Ectodermal cell (in vitro differentiated cells): ENCODE measurements around the gene GSDMA.

Source experiments
- H3K27ac ChIP-seq: 2 replicates; pipeline ENCODE4 v1.7.0; 2013; ENCODE audit warnings: mild to moderate bottlenecking, low read depth, low read length; ENCODE audit not compliant: insufficient read depth, poor library complexity, severe bottlenecking
- H3K27me3 ChIP-seq: 2 replicates; pipeline ENCODE4 v1.7.0; 2013; ENCODE audit warnings: mild to moderate bottlenecking, low read length; ENCODE audit not compliant: insufficient read depth, control insufficient read depth, poor library complexity, severe bottlenecking
- H3K36me3 ChIP-seq: one replicate; pipeline ENCODE4 v1.7.0; 2013; ENCODE audit warnings: low read length; ENCODE audit not compliant: control insufficient read depth, insufficient read depth
- H3K4me1 ChIP-seq: one replicate; pipeline ENCODE4 v1.7.0; 2013; ENCODE audit warnings: low read length; ENCODE audit not compliant: control insufficient read depth, insufficient read depth
- H3K4me3 ChIP-seq: 2 replicates; pipeline ENCODE4 v1.7.0; 2013; ENCODE audit warnings: low read depth, low read length, control low read depth; ENCODE audit not compliant: insufficient read depth
- H3K9me3 ChIP-seq: 2 replicates; pipeline ENCODE4 v1.7.0; 2013; ENCODE audit warnings: mild to moderate bottlenecking, low read length, moderate library complexity; ENCODE audit not compliant: control insufficient read depth
- WGBS, 2 experiments: methylation state at CpG; one replicate each; pipeline ENCODE4 v1.1.7; 2013; ENCODE audit warnings: missing lambda C conversion rate in 2 of 2; 5-methylcytosine and 5-hydroxymethylcytosine counted together

GSDMA gene

DNA sequence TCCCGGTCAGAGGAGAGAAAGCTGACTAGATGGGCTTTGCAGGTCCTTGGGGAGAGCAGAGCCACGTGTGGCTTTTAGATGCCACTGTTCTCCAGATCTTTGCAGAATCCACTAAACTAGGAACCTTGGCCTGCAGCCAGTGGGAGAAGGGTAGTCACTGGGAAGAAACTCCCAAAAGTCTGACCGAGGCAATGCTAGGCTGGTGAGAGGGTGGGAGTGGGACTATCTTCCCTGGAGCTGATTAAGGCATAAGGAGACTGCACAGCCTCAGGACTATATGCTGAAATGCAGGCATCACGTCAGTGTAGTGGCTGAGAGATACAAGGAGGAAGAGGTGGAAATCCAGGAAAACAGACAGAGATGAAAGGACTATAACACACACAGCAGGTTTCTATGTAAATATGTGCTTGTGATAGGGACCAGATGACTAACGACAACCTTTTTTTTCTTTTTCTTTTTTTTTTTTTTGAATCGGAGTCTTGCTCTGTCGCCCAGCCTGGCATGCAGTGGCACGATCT is 2.2 kb upstream of the GSDMA start:
- WGBS, 2 experiments, result 89% methylated on average over 8 of the region's 8 CpGs
- H3K36me3 ChIP-seq, result no peaks in the 10 kb centered on the region
- no peaks in the 10 kb centered on the region for H3K4me1 ChIP-seq
- H3K4me3 ChIP-seq, result no peak overlapping the region
- no peaks in the 10 kb centered on the region for H3K9me3 ChIP-seq
- no peak overlapping the region for H3K27ac ChIP-seq
- no peaks in the 10 kb centered on the region for H3K27me3 ChIP-seq

DNA sequence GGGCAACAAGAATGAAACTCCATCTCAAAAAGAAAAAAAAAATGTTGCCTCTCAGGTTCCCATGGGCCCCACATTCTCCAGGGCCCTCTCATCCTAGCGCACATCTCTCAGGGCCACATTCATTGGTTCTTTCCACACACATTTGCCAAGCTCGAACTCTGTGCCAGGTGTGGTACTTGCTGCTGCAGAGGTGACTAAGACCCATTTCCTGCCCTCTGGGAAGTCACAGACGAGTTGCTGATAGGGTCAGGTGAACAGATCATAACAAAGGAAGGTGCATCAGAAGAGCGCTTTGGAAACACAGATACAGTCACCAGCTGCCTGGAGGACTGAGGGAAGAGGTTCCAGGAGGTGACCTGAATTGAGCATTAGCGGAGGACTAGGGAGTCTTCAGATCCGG is 1.0 kb downstream of the GSDMA start:
- H3K4me1 ChIP-seq, result no peaks in the 10 kb centered on the region
- H3K4me3 ChIP-seq, result no peak overlapping the region
- H3K36me3 ChIP-seq, result no peaks in the 10 kb centered on the region
- no peaks in the 10 kb centered on the region for H3K9me3 ChIP-seq
- 92% methylated on average over 6 of the region's 6 CpGs for WGBS, 2 experiments
- no peaks in the 10 kb centered on the region for H3K27me3 ChIP-seq
- H3K27ac ChIP-seq, result no peak overlapping the region

DNA sequence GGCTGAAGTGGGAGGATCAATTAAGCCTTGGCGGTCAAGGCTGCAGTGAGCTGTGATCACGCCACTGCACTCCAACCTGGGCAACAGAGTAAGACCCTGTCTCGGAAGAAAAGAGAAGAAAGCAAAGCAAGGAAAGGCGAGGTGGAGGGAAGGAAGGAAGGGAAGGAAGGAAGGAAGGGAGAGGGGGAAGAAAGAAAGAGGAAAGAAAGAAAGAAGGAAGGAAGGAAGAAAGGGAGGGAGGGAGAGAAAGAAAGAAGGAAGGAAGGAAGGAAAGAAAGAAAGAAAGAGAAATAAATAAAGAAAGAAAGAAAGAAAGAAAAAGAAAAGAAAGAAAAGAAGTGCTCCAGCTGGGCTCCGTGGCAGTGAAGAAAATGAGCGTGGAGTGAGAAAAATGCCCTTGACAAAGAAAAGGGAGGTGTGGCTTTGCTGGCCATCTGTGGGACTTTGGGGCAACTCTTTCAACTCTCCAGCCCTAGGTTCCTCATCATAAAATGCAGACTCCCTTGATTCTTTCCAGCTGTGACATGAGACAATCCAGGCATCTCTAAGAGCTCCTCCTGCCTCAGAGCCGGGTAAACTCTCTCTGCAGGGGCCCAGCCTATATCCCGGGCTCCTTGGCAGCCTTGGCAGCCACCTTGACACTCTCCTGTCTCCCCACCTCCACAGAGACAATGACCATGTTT is 2.4 kb downstream of the GSDMA start:
- 74 to 75% methylated on average over 8 of the region's 8 CpGs for WGBS, 2 experiments
- H3K9me3 ChIP-seq, result no peaks in the 10 kb centered on the region

DNA sequence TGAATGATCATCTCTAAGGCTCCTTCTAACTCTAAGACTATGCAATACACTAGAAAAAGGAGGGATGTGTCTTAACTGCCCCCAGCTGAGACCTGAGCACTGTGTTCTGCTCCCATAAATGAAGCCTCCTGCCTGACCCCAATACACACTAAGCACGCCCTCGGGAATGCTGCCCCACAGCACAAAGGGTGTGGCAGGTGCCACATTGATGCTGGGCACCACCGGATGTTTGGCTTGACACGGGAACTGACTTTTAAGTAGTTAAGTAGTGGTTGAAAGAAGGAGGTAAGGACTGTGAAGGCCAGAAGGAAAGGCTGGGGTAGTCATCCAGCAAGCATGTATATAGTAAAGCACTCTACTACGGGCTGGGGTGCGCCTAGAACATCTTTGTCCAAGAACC is 4.0 kb downstream of the GSDMA start:
- peaks cover 22% of the 10 kb centered on the region for H3K27me3 ChIP-seq
- H3K9me3 ChIP-seq, result no peaks in the 10 kb centered on the region
- no peak overlapping the region for H3K4me3 ChIP-seq
- WGBS, 2 experiments, result 91 to 92% methylated on average over 6 of the region's 6 CpGs
- H3K36me3 ChIP-seq, result no peaks in the 10 kb centered on the region
- H3K27ac ChIP-seq, result no peak overlapping the region
- no peaks in the 10 kb centered on the region for H3K4me1 ChIP-seq

More for the DNA sequence above, 2.4 kb downstream of the GSDMA start:
- Histone ChIP-seq H3K27ac (no peak overlapping the region), H3K4me1 (no peaks in the 10 kb centered on the region), H3K36me3 (no peaks in the 10 kb centered on the region), H3K4me3 (no peak overlapping the region), H3K27me3 (peaks cover 6% of the 10 kb centered on the region)

DNA sequence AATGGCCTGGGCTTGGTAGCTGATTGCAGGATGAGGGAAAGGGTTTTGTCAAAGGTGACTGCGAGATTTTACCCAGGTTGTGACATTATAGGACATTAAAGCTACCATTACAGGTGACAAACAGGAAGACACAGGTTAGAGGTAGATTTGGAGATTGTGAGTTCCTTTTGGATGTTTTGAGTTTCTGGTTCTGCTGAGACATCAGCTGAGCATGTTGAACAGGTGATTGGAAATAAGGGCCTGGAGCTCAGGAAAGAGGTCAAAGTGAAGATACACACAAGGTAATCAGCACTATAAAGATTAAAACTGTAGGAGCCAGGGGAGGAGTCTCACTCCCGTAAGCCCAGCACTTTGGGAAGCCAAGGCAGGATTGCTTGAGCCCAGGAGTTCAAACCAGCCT is 6.0 kb downstream of the GSDMA start:
- WGBS, 2 experiments, result 81 to 88% methylated on average over 2 of the region's 2 CpGs
- no peak overlapping the region for H3K4me3 ChIP-seq
- H3K4me1 ChIP-seq, result no peaks in the 10 kb centered on the region
- no peaks in the 10 kb centered on the region for H3K9me3 ChIP-seq
- H3K36me3 ChIP-seq, result no peaks in the 10 kb centered on the region
- no peak overlapping the region for H3K27ac ChIP-seq
- peaks cover 22% of the 10 kb centered on the region for H3K27me3 ChIP-seq

DNA sequence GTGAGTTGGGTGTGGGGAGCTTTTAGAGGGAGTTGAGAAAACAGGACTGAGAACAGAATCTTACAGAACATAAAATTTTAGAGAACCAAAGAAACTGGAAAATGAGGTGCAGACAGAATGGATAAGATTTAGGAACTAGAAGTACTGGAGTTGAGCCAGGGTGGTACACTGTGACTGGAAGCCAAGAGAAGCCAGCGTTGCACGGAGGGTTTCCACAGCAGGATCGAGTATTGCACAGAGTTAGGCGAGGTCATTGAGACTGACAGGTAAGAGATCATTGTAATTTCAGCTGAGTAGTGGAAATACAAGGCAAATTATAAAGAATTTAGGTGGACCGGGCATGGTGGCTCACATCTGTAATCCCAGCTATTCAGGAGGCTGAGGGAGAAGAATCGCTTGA is 6.6 kb downstream of the GSDMA start:
- Histone ChIP-seq H3K4me1 (no peaks in the 10 kb centered on the region), H3K4me3 (no peak overlapping the region), H3K36me3 (no peaks in the 10 kb centered on the region), H3K27ac (no peak overlapping the region), H3K27me3 (peaks cover 22% of the 10 kb centered on the region), H3K9me3 (no peaks in the 10 kb centered on the region)
- WGBS, 2 experiments, result 94 to 95% methylated on average over 6 of the region's 6 CpGs

DNA sequence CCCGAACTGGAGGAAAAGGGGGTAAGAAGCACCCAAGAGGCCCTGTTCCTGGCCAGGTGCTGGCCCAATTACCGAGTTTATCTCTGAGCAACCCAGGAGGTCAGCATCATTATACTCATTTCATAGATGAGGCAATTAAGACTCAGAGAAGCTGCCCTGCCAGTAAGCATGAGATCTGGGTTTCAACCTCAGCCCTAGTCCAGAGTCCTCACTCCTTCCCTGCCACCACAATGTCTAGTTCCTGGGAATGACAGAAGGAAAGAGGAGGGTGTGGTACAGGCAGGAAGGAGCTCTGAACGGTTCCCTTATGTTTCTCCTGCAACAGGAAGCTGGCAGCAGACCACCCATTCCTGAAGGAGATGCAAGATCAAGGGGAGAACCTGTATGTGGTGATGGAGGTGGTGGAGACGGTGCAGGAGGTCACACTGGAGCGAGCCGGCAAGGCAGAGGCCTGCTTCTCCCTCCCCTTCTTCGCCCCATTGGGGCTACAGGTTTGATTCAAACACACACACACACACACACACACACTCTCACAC is 7.4 kb downstream of the GSDMA start:
- no peaks in the 10 kb centered on the region for H3K36me3 ChIP-seq
- H3K9me3 ChIP-seq, result no peaks in the 10 kb centered on the region
- H3K4me1 ChIP-seq, result no peaks in the 10 kb centered on the region
- 81 to 88% methylated on average over 7 of the region's 7 CpGs for WGBS, 2 experiments
- H3K4me3 ChIP-seq, result no peak overlapping the region
- H3K27me3 ChIP-seq, result peaks cover 22% of the 10 kb centered on the region
- H3K27ac ChIP-seq, result no peak overlapping the region

DNA sequence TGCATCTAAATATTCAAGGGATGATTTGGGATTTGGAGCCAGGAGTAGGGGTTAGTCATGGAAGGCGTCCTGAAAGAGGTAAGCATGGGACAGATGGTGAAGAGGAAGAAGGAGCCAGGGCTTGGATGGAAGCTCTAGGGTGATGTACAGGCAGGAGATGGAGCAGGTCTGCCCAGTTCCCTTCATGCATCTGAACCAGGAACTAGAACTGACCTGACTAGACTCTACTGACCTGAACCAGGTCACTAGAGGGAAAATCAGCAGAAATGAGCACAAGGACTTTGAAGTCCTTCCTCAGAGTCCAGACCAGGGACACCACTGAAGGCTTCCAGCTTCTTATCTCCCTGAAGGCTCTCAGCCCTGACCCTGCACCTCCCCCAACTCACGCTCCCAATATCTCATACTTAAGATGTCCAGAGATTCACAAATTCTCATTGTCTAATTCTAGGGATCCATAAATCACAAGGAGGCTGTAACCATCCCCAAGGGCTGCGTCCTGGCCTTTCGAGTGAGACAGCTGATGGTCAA is 8.3 kb downstream of the GSDMA start:
- Histone ChIP-seq H3K27me3 (peaks cover 22% of the 10 kb centered on the region), H3K4me3 (no peak overlapping the region), H3K27ac (no peak overlapping the region), H3K4me1 (no peaks in the 10 kb centered on the region), H3K9me3 (no peaks in the 10 kb centered on the region), H3K36me3 (no peaks in the 10 kb centered on the region)
- WGBS, 2 experiments, result 95% methylated on average over 4 of the region's 4 CpGs

DNA sequence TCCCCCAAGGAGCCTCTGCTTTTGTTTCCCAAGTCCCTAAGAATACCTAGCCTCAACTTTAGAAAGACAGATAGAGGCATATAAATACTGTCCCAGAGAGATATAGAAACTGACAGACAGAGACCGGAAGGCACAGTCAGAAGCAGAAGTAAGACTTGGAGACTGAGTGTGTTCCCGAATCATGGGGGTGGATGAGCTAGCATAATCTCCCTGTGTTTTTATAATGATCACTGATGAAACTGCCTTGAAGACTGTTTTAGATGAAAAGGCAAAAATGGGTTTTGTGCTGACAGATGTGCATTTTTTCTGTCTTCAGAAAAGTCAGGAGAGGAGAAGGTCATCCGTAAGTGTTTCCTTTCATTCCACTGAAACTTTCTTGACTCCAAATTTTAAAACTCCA is 9.5 kb downstream of the GSDMA start:
- no peak overlapping the region for H3K4me3 ChIP-seq
- WGBS, 2 experiments, result 71 to 73% methylated on average over 3 of the region's 3 CpGs
- H3K9me3 ChIP-seq, result no peaks in the 10 kb centered on the region
- H3K27ac ChIP-seq, result no peak overlapping the region
- H3K27me3 ChIP-seq, result peaks cover 22% of the 10 kb centered on the region
- H3K4me1 ChIP-seq, result no peaks in the 10 kb centered on the region
- no peaks in the 10 kb centered on the region for H3K36me3 ChIP-seq

DNA sequence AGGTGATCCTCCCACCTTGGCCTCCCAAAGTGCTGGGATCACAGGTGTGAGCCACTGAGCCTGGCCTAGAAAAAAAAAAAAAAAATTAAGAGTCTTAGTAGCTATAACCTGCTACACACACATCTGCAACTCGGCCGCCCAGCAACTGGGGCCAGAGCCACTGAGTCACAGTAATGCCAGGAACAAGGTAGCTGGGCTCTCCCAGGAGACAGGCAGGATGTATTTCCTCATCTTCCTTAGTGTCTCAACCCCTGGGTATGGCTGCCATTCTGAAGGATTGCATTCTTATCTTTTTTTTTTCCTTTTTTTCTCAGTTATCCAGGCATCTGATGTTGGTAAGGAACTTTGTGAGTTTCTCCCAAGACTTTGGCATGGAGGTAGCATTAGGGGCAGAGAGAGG is 10.7 kb downstream of the GSDMA start:
- peaks cover 26% of the 10 kb centered on the region for H3K27me3 ChIP-seq
- no peaks in the 10 kb centered on the region for H3K36me3 ChIP-seq
- no peaks in the 10 kb centered on the region for H3K9me3 ChIP-seq
- H3K4me1 ChIP-seq, result no peaks in the 10 kb centered on the region
- no peak overlapping the region for H3K27ac ChIP-seq
- no peak overlapping the region for H3K4me3 ChIP-seq
- 90 to 91% methylated on average over 2 of the region's 2 CpGs for WGBS, 2 experiments
